ENCODE results near the gene TSHZ2.

- no peak for TF ChIP-seq CTCF (IDR thresholded peaks at IDR 0.05)
- no peak for TF ChIP-seq POLR2AphosphoS5 (IDR thresholded peaks at IDR 0.05)
- TF ChIP-seq POLR2A (IDR thresholded peaks at IDR 0.05; ENCODE audit: low read depth) = no peak
These were observed 248.5 kb downstream of the TSHZ2 start for GRCh38 chr20:53220482-53221307.

Data from esophagus muscularis mucosa (tissue), 3 donors.